ENCODE results near the gene KRTAP10-6.
"Not testable (repeated sequence)": the region's sequence is repeated elsewhere in the genome, so short reads cannot be mapped to it uniquely, and the experiment has no call there.

Gene KRTAP10-6

DNA sequence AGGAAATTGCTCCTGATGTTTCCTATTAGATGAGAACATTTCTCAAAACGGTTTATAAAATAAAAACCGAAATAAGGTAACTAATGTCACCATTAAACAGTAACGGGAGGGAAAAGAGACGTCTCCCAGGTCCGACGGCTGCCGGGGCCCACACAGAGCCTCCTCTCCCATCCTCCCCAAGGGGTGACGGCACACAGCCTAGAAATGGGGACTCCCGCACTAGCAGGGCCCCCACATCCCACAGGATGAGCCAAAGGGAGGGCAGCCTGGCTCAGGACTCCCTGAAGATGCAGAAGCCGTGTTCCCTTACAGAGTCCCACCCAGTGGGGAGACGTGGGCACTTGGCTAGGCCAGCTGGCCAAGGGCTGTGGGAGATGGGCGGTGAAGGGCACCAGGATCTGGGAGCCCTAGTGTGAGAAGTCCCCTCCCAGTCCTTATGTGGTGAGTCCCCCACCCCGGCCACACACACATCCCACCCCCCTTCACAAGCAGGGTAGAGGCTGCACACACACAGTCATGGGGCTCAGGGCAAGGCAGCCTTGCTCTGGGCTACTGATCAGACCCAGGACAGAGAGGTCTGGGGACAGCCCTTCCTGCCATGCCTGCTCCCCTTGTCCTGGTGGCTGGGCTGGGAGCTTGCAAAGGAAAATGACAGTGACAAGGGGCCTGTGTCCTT lies 37.0 kb downstream of the KRTAP10-6 start:
- no peak for DNase-seq

DNA sequence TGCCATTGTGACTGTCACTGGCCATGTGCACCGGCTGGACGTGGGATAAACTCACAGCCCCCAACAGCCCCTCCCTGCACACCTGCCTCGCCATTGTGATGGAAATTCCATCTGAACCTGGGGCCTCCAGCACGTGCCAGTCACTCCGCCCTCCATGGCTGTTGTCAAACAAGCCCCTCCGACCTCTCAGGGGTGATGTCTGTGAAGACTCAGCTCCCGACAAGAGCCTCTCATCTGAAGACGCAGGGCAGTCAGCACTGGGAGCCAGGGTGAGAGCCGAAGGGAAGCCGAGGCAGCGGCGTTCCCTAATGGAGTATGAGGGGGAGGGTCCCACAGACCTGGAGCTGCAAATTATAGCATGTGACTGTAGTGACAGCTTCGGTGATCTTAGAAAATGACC lies 39.6 kb downstream of the KRTAP10-6 start:
- DNase-seq = no peak

DNA sequence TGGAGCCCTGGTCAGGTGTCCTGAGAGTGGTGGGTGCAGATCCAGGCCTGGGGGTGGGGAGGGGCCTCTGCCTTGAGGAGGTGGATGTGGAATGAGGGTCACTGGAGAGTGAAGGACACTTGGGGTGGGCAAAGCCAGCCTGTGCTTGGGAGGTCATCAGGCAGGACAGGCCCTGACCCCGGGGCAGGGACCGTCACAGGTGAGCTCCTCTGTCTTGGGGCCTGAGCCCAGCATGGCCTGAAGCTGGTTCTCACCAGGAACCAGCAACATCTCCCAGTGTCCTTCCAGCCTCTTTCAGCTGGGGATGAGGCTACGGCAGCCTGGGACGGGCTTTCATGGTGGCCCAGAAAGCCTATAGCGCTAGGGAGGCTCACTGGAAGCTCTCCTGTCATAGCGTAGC lies 40.2 kb downstream of the KRTAP10-6 start:
- no peak for DNase-seq

DNA sequence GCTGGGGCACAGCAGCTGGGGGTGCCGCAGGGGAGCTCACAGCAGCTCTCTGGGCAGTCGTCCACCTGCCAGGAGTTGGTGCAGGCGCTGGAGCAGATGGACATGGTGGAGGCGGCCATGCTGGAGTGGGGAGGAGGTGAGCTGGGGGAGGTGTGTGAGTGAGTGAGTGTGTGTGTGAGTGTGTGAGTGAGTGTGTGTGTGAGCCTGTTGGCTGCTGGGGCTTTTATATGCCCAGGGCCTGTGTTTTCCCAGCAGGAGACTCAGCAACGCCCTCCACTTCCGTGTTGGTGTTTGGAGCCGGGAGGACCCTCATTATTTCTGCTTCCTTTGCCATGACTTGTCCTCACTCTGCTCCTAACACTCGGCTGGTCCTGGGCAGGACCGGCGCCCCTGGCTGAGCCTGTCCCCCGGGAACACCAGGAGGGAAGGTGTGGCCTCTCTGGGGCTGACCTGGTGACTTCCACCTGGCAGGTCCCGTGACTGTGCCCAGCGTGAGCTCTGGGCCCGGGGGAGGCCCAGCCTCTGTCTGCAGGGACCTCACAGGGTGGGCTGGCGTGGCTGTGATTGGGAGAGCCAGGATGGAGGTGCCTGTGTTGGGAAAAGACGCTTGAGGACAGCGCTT lies 40.9 kb downstream of the KRTAP10-6 start, which contains the start of gene KRTAP10-2:
KRTAP10-2 (minus strand) TSS at position 166 of the 622 bp plus-strand sequence; CDS start at position 119, 47 bp downstream.
- DNase-seq = no peak

DNA sequence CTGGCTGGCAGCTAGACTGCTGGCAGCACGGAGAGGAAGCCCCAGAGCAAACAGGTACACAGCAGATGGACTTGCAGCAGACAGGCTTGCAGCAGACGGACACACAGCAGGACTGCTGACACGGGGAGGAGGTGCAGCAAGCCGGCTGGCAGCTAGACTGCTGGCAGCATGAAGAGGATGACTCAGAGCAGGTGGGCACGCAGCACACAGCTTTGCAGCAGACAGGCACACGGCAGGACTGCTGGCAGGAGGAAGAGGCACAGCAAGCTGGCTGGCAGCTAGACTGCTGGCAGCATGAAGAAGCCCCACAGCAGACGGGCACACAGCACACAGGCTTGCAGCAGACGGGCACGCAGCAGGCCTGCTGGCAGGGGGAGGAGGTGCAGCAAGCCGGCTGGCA lies 41.5 kb downstream of the KRTAP10-6 start:
- no peak for DNase-seq

DNA sequence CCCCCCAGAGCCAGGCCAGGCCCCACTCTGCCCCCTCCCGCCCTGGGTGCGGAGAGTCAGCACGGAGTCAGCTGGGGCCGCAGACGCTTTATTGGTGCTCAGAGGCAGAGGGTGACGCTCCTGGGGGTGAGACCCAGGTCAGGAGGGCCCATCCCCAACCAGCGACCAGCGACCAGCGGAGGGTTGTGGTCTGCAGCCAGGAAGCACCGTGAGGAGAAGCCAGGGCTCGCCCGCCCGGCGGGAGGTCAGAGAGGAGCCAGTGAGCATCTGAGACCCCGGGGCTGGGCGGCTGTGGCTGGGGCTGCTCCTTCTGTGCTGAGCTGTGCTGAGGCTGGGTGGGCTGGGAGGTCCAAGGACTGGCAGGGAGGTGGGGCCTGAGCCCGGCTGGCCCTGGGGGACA lies 42.0 kb downstream of the KRTAP10-6 start:
- DNase-seq = not testable (repeated sequence)

DNA sequence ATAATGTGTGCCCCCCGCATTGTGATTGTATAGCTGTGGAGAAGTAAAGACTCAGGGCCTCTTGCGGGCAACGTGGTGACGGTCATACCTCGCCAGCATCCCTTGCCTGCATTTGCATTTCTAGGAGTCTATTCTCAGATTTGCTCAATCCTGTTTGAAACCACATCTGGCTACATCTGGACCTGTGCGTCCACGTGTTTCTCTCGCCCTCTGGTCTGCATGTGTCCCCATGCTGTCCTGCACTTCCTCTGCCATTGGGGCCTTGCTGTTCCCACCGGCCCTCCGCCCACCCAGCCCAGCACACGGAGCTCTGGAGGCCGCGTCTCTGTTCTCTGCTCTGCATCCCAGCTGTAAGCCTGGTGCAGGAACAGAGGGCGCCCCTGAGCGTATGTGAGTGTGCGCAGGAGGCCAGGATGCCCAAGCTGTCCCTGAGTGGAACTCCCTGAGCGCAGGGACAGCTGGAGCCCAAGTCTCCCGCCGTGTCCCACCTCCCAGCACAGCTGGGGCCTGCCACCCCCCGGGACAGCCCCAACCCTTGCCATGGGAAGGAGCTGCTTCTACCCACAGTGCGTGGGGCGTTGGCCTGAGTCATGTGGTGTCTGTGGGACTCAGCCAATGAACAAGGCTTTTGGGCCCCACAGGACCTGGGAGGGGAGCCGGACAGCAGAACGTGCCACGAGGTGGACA lies 42.6 kb downstream of the KRTAP10-6 start:
- no peak for DNase-seq

DNA sequence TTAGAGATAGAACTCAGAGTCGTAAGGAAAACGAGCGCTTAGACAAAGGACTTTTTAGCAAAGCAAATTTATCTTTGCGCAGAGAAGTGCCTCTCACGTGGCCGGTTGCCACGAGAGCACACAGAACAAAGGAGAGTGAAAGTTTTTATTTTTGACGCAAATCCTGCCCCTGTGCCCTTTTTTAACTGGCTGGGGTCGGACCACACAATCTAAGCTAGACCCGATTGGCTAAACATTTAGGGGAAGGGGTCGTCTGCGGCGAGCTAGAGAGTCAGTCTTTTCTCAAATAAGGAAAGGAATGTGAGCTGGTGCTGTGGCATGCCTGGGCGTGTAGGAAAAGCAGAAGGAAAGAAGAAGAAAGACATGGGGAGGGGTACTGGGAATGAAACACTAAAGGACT lies 43.4 kb downstream of the KRTAP10-6 start:
- DNase-seq = no peak

DNA sequence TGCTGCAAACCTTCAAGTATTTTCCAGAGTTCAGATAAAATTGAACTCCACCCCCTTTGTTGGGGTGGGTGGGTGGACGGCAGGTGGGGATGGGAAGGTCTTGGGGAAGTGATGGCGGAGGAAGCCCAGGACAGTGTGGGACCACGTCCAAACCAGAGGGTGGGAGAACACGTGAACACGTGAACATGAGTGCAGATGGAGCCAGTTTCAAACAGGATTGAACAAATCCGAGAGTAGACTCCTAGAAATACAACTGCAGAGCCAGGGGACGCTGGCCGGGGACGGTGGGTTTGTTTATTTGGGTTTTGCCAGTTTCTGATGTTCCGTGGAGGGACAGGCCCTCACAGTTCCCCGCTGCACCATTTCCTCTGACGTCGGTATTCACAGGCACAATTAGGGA lies 43.9 kb downstream of the KRTAP10-6 start:
- no peak for DNase-seq

DNA sequence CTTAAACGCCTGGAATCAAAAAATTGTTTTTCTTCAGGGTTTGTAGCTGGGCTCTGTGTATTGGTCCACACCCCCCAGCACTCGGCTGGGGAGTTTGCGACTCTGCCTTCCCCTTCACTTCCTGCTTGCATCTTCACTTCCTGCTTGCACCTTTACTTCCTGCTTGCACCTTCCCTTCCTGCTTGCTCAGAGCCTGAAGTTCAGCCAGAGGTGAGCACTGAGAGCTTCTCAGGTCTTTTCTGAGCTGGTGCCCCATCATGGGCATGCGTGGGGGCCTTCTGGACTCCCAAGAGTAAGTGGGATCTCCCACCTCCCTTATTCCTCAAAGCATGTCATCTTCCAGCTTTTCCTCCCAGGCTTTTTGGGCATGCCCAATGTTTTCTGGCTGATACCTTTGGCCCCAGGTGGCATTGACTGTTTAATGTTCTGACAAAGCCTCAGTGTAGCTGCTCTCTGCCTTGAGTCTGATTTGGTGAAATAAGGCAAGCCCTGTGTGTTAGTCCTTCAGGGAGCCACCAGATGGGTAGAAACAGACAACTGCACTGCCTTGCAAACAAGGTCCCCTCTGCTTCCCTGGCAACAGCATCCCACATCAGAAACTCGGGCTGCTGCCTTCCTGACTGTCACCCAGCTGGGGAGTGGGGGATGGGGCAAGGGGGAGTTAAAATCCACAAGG lies 44.5 kb downstream of the KRTAP10-6 start:
- peak; percentile 13 for DNase-seq

DNA sequence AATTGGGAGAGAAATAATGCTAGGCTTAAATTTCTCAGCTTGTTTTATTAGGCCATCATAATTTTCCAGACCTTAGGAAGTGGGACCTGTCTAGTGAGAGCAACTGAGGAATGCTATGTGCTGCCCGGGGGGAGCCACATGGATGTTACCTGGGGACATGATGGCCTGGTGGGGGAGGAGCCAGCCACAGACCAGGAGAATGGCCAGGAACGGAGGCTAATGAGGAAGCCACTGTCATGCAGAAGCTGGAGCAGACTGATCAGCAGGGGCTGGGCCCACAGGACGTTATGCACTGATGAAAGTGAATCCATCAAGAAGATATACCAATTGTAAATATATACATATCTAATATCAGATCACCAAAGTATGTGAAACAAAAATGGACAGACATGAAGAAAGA lies 47.7 kb downstream of the KRTAP10-6 start:
- no peak for DNase-seq

DNA sequence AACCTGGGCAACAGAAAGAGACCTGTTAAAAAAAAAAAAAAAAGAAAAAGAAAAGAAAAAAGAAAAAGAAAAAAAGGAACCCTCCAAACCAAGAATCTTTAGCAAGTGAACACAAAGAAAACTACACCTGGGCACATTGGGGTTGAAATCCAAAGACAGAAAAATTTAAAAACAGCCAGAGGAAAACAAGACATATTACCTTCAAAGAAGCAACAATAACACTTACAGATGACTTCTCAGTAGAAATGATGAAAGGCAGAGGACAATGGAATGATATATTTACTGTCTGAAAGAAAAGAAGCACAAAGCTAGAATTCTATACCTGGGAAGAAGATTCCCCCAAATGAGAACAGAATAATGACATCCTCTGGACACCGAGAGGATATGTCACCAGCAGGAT lies 49.6 kb downstream of the KRTAP10-6 start:
- no peak for DNase-seq

Data from activated CD4-positive, alpha-beta T cell treated with anti-CD3 and anti-CD28 coated beads, Interleukin-2, Interleukin-6, amounts not matched to agents 100 ng/mL and 50 ng/mL, durations not matched to agents 16 hours and 8 hours (primary cell).